PC-9 (cell line): Measurements from ENCODE around the gene HLA-DMB.

Source experiments
- CTCF ChIP-seq: fragments of 200-600 bp; sonication (generic); conservative IDR thresholded peaks from 2 replicates; pipeline ENCODE4 v1.6.1; 2017; ENCODE audit warnings: mixed run types, antibody characterized with exemption, mild to moderate bottlenecking, moderate library complexity
- EZH2 ChIP-seq: fragments of 200-600 bp; sonication (generic); IDR thresholded peaks from 2 replicates; pipeline ENCODE4 v1.8.0; 2017; ENCODE audit warnings: antibody characterized with exemption, low read depth

GRCh38 chr6:32905078-32905477, 35.8 kb downstream of the HLA-DMB start:
- TF ChIP-seq CTCF (no peak), EZH2 (no peak)
